Ecto neural progenitor cell (in vitro differentiated cells): ENCODE results near the gene SRSF5.
"Not testable (repeated sequence)": the region's sequence is repeated elsewhere in the genome, so short reads cannot be mapped to it uniquely, and the experiment has no call there.

Source experiments
- DNase-seq: peaks from one replicate; pipeline ENCODE4 v3.0.0-alpha.2; 2018; ENCODE audit warnings: low spot score

Gene SRSF5

DNA sequence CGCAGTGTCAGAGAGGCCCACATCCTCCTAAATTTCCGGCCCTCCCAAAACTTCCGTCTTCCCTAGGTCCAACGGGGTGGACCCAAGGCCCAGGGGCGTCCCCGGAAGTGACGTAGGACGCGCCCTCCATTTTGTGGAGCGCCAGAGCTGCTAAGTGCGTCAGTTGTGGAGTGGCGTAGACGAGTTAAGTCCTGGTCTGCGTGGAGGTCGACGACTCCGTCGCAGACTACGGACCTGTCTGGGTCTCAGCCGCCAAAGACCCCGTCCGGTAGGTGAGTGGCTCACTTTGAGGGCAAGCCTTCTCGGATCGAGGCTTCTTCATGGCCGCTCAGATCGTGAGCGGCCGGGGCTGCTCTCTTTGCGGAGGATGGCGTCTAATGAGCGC is at the start of gene SRSF5:
Gene SRSF5, plus strand, starts transcription at position 159 of the 385 bp plus-strand sequence. CDS start 1,015 bp downstream, outside the sequence.
- peak; percentile 95 for DNase-seq

DNA sequence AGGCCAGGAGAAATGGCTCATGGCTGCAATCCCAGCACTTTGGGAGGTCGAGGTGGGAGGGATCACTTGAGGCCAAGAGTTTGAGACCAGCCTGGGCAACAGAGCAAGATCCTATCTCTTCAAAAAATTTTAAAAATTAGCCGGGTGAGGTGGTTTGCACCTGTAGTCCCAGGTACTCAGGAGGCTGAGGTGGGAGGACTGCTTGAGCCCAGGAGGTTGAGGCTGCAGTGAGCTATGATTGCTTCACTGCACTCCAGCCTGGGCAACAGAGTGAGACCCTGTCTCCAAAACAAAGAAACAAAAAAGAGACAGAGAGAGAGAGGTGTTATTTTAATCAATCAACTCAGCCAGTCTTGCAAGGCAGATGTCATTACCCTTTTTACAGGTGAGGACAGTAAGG is 48.3 kb upstream of the SRSF5 start:
- DNase-seq = not testable (repeated sequence)

DNA sequence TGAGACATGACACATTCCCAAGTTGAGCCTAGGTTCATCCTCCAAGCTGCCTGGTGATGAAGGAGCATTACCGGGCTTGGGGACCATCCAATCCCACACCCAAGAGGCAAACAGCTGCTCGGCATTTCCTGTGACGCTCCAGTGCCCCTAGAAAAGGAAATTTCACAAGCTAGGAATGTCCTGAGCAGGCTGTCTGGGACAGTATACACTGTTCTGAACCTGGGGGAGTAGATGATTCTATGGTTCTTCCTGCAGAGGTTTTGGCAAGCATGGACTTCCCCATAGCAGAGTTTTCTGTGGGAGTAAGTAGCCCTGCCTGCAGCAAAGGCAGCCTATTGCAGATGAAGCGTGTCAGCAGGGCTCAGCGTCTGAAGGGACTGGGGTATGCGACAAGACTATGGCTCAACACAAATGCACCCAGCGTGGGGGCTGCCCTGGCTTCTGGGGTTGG is 47.4 kb upstream of the SRSF5 start:
- peak; percentile 55 for DNase-seq

- DNase-seq = no peak
Observed at GRCh38 chr14:69720912-69721311, 46.0 kb upstream of the SRSF5 start.

DNA sequence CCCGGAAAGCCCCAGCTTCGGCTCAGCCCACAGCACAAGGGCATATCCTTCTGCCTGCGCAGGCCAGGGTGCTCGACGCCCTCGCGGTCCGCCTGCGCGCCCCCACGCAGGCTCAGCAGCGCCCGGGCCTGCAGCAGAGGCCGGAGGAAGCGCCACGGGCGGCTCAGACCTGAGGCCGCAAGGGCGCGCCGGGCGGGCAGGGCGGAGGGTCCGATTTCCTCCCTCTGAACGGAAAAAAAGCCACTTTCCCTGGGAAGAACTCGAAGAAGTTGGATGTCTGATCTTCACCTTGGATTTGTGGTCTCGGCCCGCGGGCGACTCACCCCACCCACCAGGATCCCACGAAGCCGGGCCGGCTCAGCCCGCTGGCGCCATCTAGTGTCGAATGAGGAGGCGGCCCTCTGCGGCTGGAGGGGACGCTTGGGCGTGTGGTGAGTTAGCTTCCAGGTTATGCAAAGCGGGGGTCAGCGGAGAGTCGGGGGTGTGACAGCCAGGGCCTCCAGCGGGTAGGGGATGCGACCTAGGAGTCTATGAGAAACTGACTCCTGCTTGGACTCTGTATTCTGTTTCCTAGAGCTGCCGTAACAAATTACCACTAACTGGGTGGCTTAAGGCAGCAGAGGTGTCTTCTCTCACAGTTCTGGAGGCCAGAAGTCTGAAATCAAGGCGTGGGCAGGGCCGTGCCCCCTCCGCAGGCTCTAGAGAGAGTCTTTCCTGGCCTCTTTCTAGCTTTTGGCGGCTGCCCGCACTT is 40.0 kb upstream of the SRSF5 start:
- DNase-seq = peak; percentile 90

GRCh38 chr14:69727860-69728259 is 39.1 kb upstream of the SRSF5 start:
- no peak for DNase-seq

- not testable (repeated sequence) for DNase-seq
Observed at GRCh38 chr14:69731919-69732598, 34.9 kb upstream of the SRSF5 start.

- not testable (repeated sequence) for DNase-seq
Observed at GRCh38 chr14:69736405-69736804, 30.5 kb upstream of the SRSF5 start.

DNA sequence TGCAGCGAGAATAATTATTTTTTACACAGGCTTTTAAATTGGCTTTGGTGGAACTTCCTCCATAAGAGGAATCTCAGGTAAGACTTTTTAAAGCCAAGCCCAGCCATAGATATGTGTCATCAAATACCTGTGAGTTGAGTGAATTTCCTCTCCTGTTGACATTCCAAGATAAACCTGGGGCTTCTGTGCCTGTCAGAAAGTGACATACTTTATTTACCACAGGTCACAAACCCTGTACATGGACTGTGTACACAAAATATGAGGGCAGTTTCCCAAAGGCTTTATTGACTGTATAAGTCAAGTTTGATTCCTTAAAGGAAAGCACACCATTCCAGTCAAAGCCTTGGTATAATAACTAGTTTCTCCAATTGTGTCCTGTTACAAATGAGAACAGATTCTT is 25.9 kb upstream of the SRSF5 start:
- DNase-seq = no peak

DNA sequence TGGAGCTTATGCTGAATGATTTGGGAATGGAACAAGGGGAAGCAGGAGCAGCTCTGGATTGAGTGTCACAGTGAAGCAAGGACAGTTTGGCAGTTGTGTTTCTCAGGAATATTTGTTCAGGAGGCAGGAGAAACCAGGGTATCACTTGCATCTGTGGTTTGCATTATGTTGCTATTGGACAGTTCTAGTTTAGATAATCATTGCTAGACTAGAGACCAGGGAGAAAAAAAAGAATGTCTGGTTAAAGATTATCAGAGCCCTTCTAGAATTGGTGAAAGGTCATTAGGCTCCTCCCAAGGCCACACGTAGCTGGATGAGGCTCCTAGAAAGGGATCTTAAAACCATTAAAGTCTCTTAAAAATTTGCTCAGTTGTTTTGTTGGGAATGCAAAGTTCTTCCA is 17.0 kb upstream of the SRSF5 start:
- no peak for DNase-seq

- DNase-seq = no peak
Observed at GRCh38 chr14:69750495-69750894, 16.4 kb upstream of the SRSF5 start.

DNA sequence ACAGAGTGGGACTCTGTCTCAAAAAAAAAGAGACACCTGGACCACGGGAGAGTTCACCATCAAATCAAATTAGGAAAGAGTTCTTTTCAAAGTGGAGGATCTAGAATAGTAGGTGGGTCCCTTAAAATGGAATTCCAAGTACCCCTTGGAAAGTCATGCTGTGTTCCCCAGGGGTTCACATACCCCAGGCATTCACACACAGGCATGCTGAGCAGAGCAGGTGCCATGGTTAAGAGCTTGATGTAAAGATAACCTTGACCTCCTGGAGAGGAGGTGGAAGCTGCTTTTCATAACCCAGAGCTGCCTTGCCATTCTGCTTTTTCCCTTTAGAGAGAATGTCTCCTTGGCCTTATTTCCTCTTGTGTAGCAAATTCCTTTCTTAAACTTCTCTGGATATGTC is 14.2 kb upstream of the SRSF5 start:
- DNase-seq = no peak

- no peak for DNase-seq
Observed at GRCh38 chr14:69753860-69754259, 13.1 kb upstream of the SRSF5 start.

DNA sequence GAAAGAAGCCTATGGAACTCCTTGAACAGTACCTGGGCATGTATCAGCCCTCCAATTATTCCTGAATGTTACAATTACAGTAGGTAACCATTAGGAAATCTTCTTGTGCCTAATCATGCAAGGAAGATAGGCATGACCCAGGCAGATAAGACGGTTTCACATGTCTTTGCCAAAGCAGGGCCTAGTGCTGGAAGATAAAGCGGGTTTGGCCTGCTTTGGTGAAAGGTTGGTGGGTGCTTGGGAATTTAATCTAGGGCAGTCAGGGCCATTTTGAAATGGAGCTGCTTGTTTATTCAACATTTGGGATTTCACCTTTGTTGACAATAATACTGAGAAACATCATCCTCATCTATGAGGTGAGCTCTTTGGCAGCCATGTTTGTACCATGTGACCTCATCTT is 12.5 kb upstream of the SRSF5 start:
- DNase-seq = no peak

GRCh38 chr14:69755296-69755695 is 11.6 kb upstream of the SRSF5 start:
- DNase-seq = no peak

- DNase-seq = no peak
Observed at GRCh38 chr14:69755784-69756183, 11.2 kb upstream of the SRSF5 start.

DNA sequence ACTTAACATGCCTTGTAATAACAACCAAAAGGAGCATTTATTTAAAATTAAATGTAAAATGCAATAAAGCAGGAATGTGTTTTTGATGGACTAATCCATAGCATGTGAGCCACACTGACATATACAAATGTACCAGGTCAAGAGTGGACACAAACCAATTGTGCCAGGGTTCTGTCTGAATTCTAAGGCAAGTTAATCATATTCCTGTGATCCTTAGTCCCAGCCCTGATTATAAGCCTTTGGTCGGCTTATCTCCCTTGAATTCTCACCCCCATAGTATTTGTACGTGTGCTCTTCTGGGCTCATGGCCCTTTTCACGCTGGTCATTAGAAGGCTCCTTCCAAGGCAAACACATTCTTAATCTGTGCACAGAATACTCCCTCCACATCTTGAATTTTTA is 10.6 kb upstream of the SRSF5 start:
- no peak for DNase-seq

DNA sequence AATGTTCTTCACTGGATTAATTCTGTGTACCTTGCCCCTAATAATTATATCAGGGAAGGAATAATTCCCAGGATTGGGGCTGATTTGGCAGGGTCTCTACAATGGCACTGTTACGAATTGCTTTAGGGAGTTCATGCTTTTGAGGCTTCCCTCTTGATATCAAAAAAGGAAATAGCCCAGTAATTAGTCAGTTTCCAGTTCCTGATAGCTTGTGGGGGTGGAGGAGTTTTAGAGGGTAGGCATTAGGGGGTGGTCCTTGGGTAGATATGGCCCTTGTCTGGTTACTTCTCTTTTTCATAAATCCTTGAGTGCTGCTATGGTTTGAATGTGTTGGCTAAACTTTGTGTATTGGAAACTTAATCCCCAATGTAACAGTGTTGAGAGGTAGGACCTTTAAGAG is 6.1 kb upstream of the SRSF5 start:
- DNase-seq = no peak

GRCh38 chr14:69763761-69764510 is 3.0 kb upstream of the SRSF5 start:
- DNase-seq = no peak

GRCh38 chr14:69767369-69767999 is 542 bp downstream of the SRSF5 start:
- peak; percentile 96 for DNase-seq

DNA sequence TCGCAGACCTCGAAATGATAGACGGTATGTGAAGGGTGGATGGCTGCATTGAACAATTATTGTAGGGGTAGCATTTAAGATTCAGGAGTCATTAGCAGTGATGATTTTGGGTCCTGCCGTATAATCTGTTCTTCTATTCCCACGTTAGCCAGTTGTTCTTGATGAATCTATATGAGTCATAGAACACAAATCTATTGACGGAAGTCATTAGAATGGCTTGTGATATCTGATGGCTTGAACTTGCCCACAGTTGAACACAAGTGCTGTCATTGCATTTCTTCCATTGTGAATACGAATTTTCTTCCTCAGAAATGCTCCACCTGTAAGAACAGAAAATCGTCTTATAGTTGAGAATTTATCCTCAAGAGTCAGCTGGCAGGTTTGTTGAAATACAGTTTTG is 1.9 kb downstream of the SRSF5 start:
- DNase-seq = no peak

DNA sequence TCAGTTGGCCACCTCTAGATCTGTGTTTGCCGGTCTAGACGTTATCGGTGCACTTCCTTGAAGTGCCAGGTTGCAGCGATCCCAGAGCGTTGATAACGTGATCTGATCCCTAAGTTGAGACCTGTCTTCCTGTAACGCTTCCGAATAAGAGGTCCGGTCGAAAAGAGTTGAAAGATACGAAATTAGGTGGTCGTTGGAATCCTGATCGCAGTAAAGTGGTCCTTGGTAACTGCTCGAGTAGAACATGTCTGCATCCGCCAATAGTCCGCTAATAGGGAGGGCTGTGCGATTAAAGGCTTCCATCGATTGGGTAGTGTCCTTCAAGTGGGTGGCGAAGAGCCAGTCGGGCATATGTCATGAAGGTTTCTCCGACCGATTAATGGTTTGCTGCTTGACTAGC is 2.7 kb downstream of the SRSF5 start:
- DNase-seq = no peak
